RPMI8226 (cell line): Measurements from ENCODE around the gene POLD1.
A peak's percentile ranks its signal among the peaks of the same experiment; 100 is the strongest.
"Not testable (repeated sequence)": the region's sequence is repeated elsewhere in the genome, so short reads cannot be mapped to it uniquely, and the experiment has no call there.

Source experiments
- DNase-seq: peaks from one replicate; pipeline ENCODE4 v3.0.0-alpha.2; 2015

The POLD1 gene

GRCh38 chr19:50383852-50384684 is at the start of gene POLD1:
Gene POLD1 (plus strand): TSS chr19:50384347. CDS start chr19:50398852, 14,505 bp downstream.
- peak; percentile 99 for DNase-seq

DNA sequence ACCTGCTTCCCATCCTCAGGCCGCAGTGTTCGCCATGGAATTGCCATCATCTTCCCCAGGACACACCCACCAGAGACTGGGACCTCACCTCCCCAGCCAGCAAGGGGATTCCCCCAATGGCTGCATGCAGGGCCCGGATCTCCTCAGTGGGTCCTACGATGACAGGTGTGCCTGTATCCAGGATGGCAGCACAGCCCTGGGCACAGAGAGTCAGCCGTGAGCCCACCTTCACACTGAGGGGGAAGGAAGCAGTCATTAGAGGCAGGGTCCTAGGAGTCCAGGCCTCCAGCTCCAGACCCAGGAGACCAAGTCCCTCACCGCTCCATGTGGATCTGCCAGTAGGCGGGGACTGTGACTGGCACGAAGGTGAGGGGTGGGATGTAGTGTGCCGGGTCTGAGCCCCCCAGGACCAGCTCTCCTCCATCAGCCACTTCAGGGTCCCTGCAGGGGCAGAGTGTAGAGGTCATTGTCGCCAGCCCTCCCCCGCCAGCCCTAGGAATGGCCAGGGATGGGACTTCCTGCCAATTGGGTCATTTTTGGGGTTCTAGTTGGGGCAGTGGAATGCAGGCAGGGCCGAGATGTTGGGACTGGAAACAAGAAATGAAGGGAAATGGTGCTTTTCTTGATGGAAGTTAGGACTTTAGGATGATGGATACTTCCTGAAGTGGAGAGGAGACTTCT is 49.3 kb upstream of the POLD1 start:
- DNase-seq, result no peak

DNA sequence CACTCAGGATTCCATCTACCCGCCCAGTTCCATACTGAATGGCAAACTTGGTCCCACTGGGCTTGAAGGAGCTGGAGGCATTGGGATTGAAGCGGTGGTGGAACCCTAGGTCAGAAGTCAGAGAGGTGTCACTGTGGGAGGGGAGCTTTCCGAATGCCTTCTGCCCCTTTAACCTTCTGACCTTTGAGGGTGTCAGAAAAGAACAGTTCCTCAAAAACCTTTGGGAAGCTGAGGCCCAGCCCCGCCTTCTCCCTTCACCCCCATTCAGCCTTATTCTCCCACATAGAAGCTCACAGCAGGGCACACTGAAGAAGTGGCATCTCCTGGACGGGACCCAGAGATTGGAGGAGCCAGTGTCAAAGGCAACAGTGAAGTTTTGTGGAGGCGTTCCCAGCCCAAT is 47.1 kb upstream of the POLD1 start:
- not testable (repeated sequence) for DNase-seq

DNA sequence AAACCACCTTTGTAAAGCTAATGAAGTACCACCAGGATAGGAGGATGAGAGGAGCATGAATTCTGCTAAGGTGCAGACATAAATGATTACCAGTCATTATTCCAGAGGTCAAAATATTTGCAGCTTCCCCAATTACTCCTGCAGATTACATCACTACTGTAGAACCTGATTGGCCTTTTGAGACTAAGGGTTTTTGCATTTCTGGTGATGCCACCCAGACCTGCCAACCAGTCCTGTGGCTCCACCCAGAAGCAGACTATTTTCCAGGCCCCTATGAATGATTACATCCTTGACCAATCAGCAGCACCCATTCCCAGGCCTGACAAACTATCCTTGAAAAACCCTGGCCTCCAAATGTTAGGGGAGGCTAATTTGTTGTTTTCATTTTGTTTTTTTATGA is 43.8 kb upstream of the POLD1 start:
- DNase-seq, result no peak

DNA sequence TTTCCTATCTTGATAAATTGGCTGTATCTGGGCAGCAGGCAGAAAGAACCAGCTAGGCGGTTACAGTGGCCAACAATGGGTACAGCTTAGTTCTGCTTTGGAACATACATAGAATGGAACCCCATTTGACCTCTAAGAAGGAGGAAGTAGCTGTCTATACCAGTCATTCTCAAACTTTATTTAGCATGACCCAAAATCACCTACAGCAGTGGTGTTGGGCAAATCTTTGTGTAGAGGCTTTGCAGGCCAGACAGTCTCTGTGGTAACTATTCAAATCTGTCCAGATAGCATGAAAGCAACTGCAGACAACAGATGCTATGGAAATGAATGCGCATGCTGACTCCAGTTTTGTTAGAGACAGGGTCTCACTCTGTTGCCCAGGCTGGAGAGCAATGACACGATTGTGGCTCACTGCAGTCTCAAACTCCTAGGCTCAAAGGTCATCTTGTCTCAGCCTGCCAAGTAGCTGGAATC is 43.0 kb upstream of the POLD1 start:
- peak; percentile 28 for DNase-seq

GRCh38 chr19:50344661-50345318 is 39.4 kb upstream of the POLD1 start:
- DNase-seq, result peak; percentile 82

DNA sequence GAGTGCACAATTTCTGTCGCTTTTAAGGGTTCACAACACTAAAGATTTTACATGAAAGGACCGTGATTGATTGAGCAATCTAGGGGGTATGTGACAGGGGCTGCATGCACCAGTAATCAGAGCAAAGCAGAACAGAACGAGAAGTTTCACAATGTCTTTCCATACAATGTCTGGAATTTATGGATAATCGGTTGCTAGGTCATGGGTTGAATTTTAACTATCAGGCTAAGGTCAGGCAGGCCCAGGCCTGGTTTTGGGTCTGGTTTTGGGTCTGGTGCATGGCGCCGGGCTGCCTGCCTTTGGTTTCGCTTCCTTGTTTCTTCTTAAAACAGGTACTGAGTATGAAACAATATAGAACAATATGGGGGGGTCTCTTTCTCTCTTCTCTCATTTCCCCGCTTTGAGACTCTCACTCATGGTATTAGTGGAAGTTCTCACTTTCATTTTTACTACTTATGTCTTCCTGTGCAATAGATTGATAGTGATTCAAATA is 37.0 kb upstream of the POLD1 start:
- DNase-seq, result not testable (repeated sequence)

- DNase-seq, result peak; percentile 44
These were observed 34.7 kb upstream of the POLD1 start for GRCh38 chr19:50349277-50350057.

DNA sequence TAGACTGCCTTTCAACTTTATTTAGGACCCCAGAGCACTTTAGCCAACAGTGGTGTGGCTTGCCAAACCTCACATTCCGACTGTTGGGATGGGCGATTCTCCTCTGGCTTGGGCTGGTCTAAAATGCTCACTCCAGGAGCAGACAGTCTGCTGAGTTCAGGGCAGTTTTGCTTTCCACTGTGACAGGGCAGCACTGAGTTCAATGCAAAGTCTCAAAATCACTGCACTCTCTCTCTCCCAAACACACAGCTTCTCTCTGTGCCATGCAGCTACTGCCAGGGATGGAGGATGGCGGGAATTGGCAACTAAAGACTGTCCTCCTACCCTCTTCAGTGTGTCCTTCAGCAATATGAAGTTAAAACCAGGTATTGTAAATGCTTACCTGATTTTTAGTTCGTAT is 31.9 kb upstream of the POLD1 start:
- DNase-seq, result no peak

DNA sequence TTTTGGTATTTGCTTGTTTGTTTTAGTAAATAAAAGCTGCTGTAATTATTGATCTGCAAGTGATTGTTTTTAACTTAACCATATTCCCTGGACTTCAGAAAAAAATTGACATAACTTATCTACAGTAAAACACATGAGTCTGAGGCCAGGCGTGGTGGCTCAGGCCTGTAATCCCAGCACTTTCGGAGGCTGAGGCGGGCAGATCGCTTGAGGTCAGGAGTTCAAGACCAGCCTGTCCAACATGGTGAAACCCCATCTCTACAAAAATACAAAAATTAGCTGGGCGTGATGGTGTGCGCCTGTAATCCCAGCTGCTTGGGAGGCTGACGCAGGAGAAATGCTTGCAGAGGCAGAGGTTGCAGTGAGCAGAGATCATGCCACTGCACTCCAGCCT is 30.7 kb upstream of the POLD1 start:
- not testable (repeated sequence) for DNase-seq

- DNase-seq, result no peak
These were observed 27.4 kb upstream of the POLD1 start for GRCh38 chr19:50356691-50357177.

- DNase-seq, result peak; percentile 61
These were observed 26.7 kb upstream of the POLD1 start for GRCh38 chr19:50357178-50358100.

DNA sequence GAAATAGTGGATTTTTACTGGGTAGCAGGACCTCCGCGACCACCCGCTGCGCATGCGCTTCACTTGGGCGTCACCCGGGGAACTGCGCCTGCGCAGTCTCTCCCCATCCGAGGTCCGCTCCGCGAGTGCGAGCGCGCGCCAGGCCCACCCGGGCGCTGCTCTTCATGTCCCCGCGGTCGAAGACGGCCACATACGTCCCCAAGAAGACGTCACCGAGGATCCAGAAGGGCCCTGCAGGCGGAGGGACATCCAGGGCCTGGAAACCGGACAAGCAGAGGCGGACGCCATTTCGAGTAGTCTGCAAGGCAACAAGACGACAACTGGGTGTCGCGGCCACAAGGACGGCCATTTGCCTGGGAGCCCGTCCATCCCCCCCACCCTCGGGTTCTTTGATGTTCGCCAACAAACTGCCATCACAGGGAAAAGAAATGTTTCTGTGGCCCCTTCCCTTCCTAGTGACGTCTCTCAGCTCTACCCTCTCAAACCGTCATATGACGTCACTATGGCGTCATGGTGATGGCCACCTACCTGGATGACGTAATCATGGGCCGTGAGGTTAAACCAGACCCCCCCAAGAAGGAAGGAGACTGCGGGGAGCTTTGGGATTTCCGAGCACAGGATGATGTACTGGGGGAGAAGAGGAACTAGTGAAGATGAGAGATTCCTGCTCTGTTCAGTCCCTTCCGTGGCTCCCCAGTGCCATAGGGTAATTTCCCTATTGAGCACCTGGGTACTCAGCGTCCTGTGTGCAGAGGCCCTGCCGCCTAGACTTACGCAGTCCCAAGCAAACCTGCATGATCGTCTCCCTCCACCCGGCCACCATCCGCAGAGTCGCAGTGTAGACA is 25.4 kb upstream of the POLD1 start:
- DNase-seq, result peak; percentile 29

GRCh38 chr19:50359328-50359818 is 24.8 kb upstream of the POLD1 start:
- DNase-seq, result no peak

DNA sequence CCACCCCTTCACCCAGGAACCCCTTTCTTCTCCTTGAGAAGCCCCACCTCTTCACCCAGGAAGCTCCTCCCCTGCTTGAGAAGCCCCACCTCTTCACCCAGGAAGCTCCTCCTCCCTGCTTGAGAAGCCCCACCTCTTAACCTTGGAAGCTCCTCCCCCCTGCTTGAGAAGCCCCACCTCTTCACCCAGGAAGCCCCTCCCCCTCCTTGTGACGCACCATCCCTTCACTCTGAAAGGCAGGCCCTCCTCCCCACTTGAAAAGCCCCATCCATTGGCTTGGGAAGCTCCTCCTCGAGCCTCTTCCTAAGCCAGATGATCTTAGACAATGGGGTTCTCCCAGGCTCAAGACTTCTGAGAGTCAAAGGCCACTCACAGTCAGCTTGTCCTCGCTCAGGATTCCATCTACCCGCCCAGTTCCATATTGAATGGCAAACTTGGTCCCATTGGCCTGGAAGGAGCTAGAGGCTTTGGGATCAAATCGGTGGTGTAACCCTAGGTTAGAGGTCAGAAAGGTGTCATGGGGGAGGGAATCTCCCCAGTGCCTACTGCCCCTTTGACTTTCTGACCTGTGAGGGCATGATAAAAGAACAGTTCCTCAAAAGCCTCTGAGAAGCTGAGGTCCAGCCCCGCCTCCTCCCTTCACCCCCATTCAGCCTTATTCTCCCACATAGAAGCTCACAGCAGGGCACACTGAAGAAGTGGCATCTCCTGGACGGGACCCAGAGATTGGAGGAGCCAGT is 22.7 kb upstream of the POLD1 start:
- DNase-seq, result no peak

- DNase-seq, result no peak
These were observed 22.1 kb upstream of the POLD1 start for GRCh38 chr19:50362030-50362412.

DNA sequence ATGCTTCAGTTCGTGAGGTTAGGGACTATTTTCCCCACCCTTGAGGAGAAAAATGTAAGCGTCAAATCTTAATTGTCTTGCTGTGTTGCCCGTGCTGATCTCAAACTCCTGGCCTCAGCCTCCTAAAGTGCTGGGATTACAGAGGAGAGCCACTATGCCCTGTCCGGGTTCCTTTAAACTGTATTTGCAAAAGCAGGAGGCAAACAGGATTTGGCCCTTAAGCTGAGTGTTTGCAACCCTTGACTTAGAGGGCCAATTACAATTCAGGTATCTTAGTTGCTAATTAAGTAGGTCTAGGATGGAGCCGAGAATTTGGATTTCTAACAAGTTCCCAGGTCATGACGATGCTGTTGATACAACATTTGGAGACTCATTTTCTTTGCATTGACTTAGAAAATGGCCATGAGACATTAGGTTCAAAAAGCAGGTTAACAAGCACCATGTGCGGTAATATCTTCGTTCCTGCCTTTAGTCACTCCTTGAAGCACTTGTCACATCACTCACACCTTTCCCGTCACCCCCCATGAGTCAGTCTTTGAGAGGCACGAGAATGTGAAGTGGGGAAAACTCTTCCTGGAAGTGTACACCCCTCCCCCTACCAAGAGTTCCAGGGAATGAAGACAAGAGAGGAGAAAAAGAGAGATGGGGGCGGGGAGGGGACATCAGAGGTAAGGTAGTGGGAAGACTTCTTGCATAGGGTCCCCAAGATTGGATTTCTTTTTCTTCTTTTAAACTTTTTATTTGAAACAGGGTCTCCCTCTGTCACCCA is 21.3 kb upstream of the POLD1 start:
- no peak for DNase-seq
